ENCODE results near the gene MED19. TPM values are rescaled to one million over a fixed set of nuclear protein-coding genes. Genes with fewer than 3 reads are reported as not detected.

Gene MED19

GRCh38 chr11:57658023-57658361 lies 54.0 kb downstream of the MED19 start:
- Histone ChIP-seq H3K18ac (ENCODE audit: low read length) (no peak overlapping the region), H2BK5ac (ENCODE audit: low read length) (no peak overlapping the region), H2AK5ac (ENCODE audit: low read length) (no peak overlapping the region), H3K36me3 (ENCODE audit: control insufficient read depth, insufficient read depth, low read length) (peaks cover 2% of the 10 kb centered on the region), H2BK120ac (ENCODE audit: low read depth, low read length) (no peak overlapping the region), H3K4me1 (ENCODE audit: control insufficient read depth, low read depth, low read length) (no peaks in the 10 kb centered on the region), H3K4ac (ENCODE audit: low read depth, low read length) (no peak overlapping the region), H3K79me1 (ENCODE audit: low read length) (peaks cover 12% of the 10 kb centered on the region), H3K4me2 (ENCODE audit: low read length) (peak overlapping the region; percentile 99), H2BK15ac (replicated peaks; ENCODE audit: low read depth) (no peak overlapping the region), H3K27me3 (ENCODE audit: insufficient read depth, low read length, poor library complexity) (no peaks in the 10 kb centered on the region), H3K9ac (ENCODE audit: low read length) (peak overlapping the region; percentile 89), H3K79me2 (ENCODE audit: control insufficient read depth, insufficient read depth, low read length) (peaks cover 14% of the 10 kb centered on the region), H3K23ac (ENCODE audit: low read length) (no peak overlapping the region), H3K27ac (ENCODE audit: low read depth, low read length) (no peak overlapping the region), H3K56ac (ENCODE audit: low read length) (peak overlapping the region; percentile 89), H4K8ac (ENCODE audit: low read depth, low read length) (no peak overlapping the region), H3K4me3 (ENCODE audit: low read length) (peak overlapping the region; percentile 94), H4K5ac (ENCODE audit: low read length) (no peak overlapping the region)
- no CpG with 5 or more reads among the region's 8 CpGs for WGBS (ENCODE audit: extremely low coverage, insufficient coverage, low lambda C conversion rate)
- no peak for DNase-seq

- peak within 1 kb of the TSS; percentile 99 for H3K4me2 ChIP-seq (ENCODE audit: low read length)
- no peak within 1 kb of the TSS for H4K5ac ChIP-seq (ENCODE audit: low read length)
- peak within 1 kb of the TSS; percentile 89 for H3K9ac ChIP-seq (ENCODE audit: low read length)
- no peaks in the 10 kb centered on the region for H3K4me1 ChIP-seq (ENCODE audit: control insufficient read depth, low read depth, low read length)
- no peak within 1 kb of the TSS for H2BK120ac ChIP-seq (ENCODE audit: low read depth, low read length)
- no peaks in the 10 kb centered on the region for H3K27me3 ChIP-seq (ENCODE audit: insufficient read depth, low read length, poor library complexity)
- H3K18ac ChIP-seq (ENCODE audit: low read length): no peak within 1 kb of the TSS
- peak within 1 kb of the TSS; percentile 94 for H3K4me3 ChIP-seq (ENCODE audit: low read length)
- H2BK15ac ChIP-seq (replicated peaks; ENCODE audit: low read depth): no peak within 1 kb of the TSS
- no peak within 1 kb of the TSS for H3K23ac ChIP-seq (ENCODE audit: low read length)
- H3K36me3 ChIP-seq (ENCODE audit: control insufficient read depth, insufficient read depth, low read length): peaks cover 2% of the 10 kb centered on the region
- H3K56ac ChIP-seq (ENCODE audit: low read length): peak within 1 kb of the TSS; percentile 89
- peaks cover 12% of the 10 kb centered on the region for H3K79me1 ChIP-seq (ENCODE audit: low read length)
- H4K8ac ChIP-seq (ENCODE audit: low read depth, low read length): no peak within 1 kb of the TSS
- H3K27ac ChIP-seq (ENCODE audit: low read depth, low read length): no peak within 1 kb of the TSS
- H2BK5ac ChIP-seq (ENCODE audit: low read length): no peak within 1 kb of the TSS
- no CpG with 5 or more reads among the region's 45 CpGs for whole genome bisulfite sequencing (ENCODE audit: extremely low coverage, insufficient coverage, low lambda C conversion rate)
- H3K4ac ChIP-seq (ENCODE audit: low read depth, low read length): no peak within 1 kb of the TSS
- peak; percentile 100 for DNase-seq
- H3K79me2 ChIP-seq (ENCODE audit: control insufficient read depth, insufficient read depth, low read length): peaks cover 14% of the 10 kb centered on the region
- no peak within 1 kb of the TSS for H2AK5ac ChIP-seq (ENCODE audit: low read length)
Measured at GRCh38 chr11:57657194-57658022, 54.6 kb downstream of the MED19 start, which contains the start of gene CLP1. TSS of gene CLP1 (plus strand) at chr11:57657762. CDS start at chr11:57659477, 1,715 bp downstream.

DNA sequence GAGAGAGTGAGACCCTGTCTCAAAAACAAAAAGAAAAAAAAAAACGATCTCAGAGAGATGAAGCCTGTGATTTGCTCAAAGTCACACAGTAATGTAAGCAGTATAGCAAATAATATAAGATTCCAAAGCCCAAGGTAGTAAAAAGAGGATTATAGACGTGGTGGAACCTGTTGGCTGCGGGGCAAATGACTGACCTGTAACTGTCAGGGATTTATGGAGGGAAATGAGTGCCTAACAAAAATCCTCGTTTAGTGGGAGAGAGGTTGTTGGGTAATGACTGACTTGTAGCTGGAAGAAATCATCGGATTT lies 55.2 kb downstream of the MED19 start:
- no peak overlapping the region for H4K8ac ChIP-seq (ENCODE audit: low read depth, low read length)
- DNase-seq: no peak
- H3K79me2 ChIP-seq (ENCODE audit: control insufficient read depth, insufficient read depth, low read length): peaks cover 14% of the 10 kb centered on the region
- H3K56ac ChIP-seq (ENCODE audit: low read length): no peak overlapping the region
- H3K4me1 ChIP-seq (ENCODE audit: control insufficient read depth, low read depth, low read length): no peaks in the 10 kb centered on the region
- no peak overlapping the region for H3K27ac ChIP-seq (ENCODE audit: low read depth, low read length)
- no peak overlapping the region for H2AK5ac ChIP-seq (ENCODE audit: low read length)
- no peak overlapping the region for H4K5ac ChIP-seq (ENCODE audit: low read length)
- H2BK120ac ChIP-seq (ENCODE audit: low read depth, low read length): no peak overlapping the region
- H3K4ac ChIP-seq (ENCODE audit: low read depth, low read length): no peak overlapping the region
- H3K36me3 ChIP-seq (ENCODE audit: control insufficient read depth, insufficient read depth, low read length): peaks cover 2% of the 10 kb centered on the region
- H3K4me3 ChIP-seq (ENCODE audit: low read length): no peak overlapping the region
- H3K9ac ChIP-seq (ENCODE audit: low read length): no peak overlapping the region
- H3K79me1 ChIP-seq (ENCODE audit: low read length): peaks cover 12% of the 10 kb centered on the region
- no peak overlapping the region for H2BK5ac ChIP-seq (ENCODE audit: low read length)
- WGBS (ENCODE audit: extremely low coverage, insufficient coverage, low lambda C conversion rate): no CpG with 5 or more reads among the region's 5 CpGs
- no peaks in the 10 kb centered on the region for H3K27me3 ChIP-seq (ENCODE audit: insufficient read depth, low read length, poor library complexity)
- H3K4me2 ChIP-seq (ENCODE audit: low read length): no peak overlapping the region
- H3K18ac ChIP-seq (ENCODE audit: low read length): no peak overlapping the region
- H3K23ac ChIP-seq (ENCODE audit: low read length): no peak overlapping the region
- H2BK15ac ChIP-seq (replicated peaks; ENCODE audit: low read depth): no peak overlapping the region

Small RNAs within 50 kb of the gene (small RNA-seq; reads per million reads assigned to genes)
- gene TMX2-CTNND1 (ENCODE audit: insufficient read depth): not detected
